ENCODE results near the gene RIMS4. TPM values are rescaled to one million over a fixed set of nuclear protein-coding genes. Genes with fewer than 3 reads are reported as not detected.

RIMS4 gene
- total RNA-seq, 1 experiment from 2014 or later = 4.0 TPM

GRCh38 chr20:44851545-44851944, 41.2 kb upstream of the RIMS4 start:
- no TSS peak for BruUV-seq (replicated peaks)
- intact Hi-C loops (cut with micrococcal nuclease; ENCODE audit: unreplicated experiment) = no loop called here
- POLR2A ChIA-PET = no interaction called here
- CTCF ChIA-PET = no interaction called here
- Histone ChIP-seq H3K36me3 (ENCODE audit: control insufficient read depth, insufficient read depth, low read length) (no peaks in the 10 kb centered on the region), H3K4me1 (ENCODE audit: control insufficient read depth, insufficient read depth, low read length) (no peaks in the 10 kb centered on the region), H3K9me3 (ENCODE audit: control insufficient read depth, insufficient read depth, low read depth, low read length) (no peaks in the 10 kb centered on the region), H3K27me3 (ENCODE audit: control insufficient read depth, insufficient read depth, low read length) (no peaks in the 10 kb centered on the region; the same call in 1 of the 2 replicates), H3K27ac (ENCODE audit: low read length) (no peak overlapping the region), H3K4me3 (ENCODE audit: low read depth in 2 of 2, low read length in 2 of 2) (no peak overlapping the region)
- TF ChIP-seq TCF7L2 (IDR thresholded peaks at IDR 0.05; ENCODE audit: low read depth, low read length) (no peak), REST (IDR thresholded peaks at IDR 0.05; ENCODE audit: insufficient read depth in 1 of 2, low read depth in 2 of 2, low read length in 1 of 2) (no peak), SIN3A (IDR thresholded peaks at IDR 0.05; ENCODE audit: borderline replicate concordance, insufficient read depth, low read depth, low read length) (no peak), POLR2AphosphoS5 (IDR thresholded peaks at IDR 0.05; ENCODE audit: low read depth, low read length) (no peak)
- TF ChIP-seq, protein P1, sequence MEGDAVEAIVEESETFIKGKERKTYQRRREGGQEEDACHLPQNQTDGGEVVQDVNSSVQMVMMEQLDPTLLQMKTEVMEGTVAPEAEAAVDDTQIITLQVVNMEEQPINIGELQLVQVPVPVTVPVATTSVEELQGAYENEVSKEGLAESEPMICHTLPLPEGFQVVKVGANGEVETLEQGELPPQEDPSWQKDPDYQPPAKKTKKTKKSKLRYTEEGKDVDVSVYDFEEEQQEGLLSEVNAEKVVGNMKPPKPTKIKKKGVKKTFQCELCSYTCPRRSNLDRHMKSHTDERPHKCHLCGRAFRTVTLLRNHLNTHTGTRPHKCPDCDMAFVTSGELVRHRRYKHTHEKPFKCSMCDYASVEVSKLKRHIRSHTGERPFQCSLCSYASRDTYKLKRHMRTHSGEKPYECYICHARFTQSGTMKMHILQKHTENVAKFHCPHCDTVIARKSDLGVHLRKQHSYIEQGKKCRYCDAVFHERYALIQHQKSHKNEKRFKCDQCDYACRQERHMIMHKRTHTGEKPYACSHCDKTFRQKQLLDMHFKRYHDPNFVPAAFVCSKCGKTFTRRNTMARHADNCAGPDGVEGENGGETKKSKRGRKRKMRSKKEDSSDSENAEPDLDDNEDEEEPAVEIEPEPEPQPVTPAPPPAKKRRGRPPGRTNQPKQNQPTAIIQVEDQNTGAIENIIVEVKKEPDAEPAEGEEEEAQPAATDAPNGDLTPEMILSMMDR (IDR thresholded peaks at IDR 0.05) = no peak; the same call in 1 of the 2 replicates
- DNase-seq (ENCODE audit: low read depth, low spot score) (no peak), ATAC-seq (no peak)
- in situ Hi-C loops (cut with HindIII; ENCODE audit: low pct_unique_long_range_greater_than_20kb, low sequenced_read_pairs) = no loop called here

GRCh38 chr20:44850837-44851236, 40.5 kb upstream of the RIMS4 start:
- intact Hi-C loops (cut with micrococcal nuclease; ENCODE audit: unreplicated experiment) (no loop called here), in situ Hi-C loops (cut with HindIII; ENCODE audit: low pct_unique_long_range_greater_than_20kb, low sequenced_read_pairs) (no loop called here)
- no peaks in the 10 kb centered on the region for H3K4me1 ChIP-seq (ENCODE audit: control insufficient read depth, insufficient read depth, low read length)
- H3K27ac ChIP-seq (ENCODE audit: low read length) = no peak overlapping the region
- no peaks in the 10 kb centered on the region for H3K36me3 ChIP-seq (ENCODE audit: control insufficient read depth, insufficient read depth, low read length)
- no TSS peak for BruUV-seq (replicated peaks)
- no peaks in the 10 kb centered on the region; the same call in 1 of the 2 replicates for H3K27me3 ChIP-seq (ENCODE audit: control insufficient read depth, insufficient read depth, low read length)
- ATAC-seq (no peak), DNase-seq (ENCODE audit: low read depth, low spot score) (no peak)
- CTCF ChIA-PET = no interaction called here
- no peaks in the 10 kb centered on the region for H3K9me3 ChIP-seq (ENCODE audit: control insufficient read depth, insufficient read depth, low read depth, low read length)
- TF ChIP-seq TCF7L2 (IDR thresholded peaks at IDR 0.05; ENCODE audit: low read depth, low read length) = no peak
- TF ChIP-seq SIN3A (IDR thresholded peaks at IDR 0.05; ENCODE audit: borderline replicate concordance, insufficient read depth, low read depth, low read length) = no peak
- TF ChIP-seq, protein P1 (IDR thresholded peaks at IDR 0.05) = no peak
- no peak for TF ChIP-seq POLR2AphosphoS5 (IDR thresholded peaks at IDR 0.05; ENCODE audit: low read depth, low read length)
- no peak for TF ChIP-seq REST (IDR thresholded peaks at IDR 0.05; ENCODE audit: insufficient read depth in 1 of 2, low read depth in 2 of 2, low read length in 1 of 2)
- POLR2A ChIA-PET = no interaction called here
- no peak overlapping the region for H3K4me3 ChIP-seq (ENCODE audit: low read depth in 2 of 2, low read length in 2 of 2)
